Measurements from ENCODE around the gene C1QA. TPM values are rescaled to one million over a fixed set of nuclear protein-coding genes. Genes with fewer than 3 reads are reported as not detected.

The C1QA gene
- total and polyA plus RNA-seq, 7 donors: 15.8 to 36.8 (median 29.9) TPM

- H3K27me3 ChIP-seq (ENCODE audit: insufficient read depth in 3 of 3, low read length in 2 of 3): peaks cover 0 to 71% (median 12%) of the 10 kb centered on the region in 3 donors
- H3K4me1 ChIP-seq: no peaks in the 10 kb centered on the region
- no peak overlapping the region for H3K27ac ChIP-seq
- no peaks in the 10 kb centered on the region for H3K36me3 ChIP-seq (ENCODE audit: insufficient read depth in 1 of 2, low read depth in 1 of 2)
- TF ChIP-seq CTCF (IDR thresholded peaks at IDR 0.05): no peak
- no peaks in the 10 kb centered on the region for H3K9me3 ChIP-seq
- no peak overlapping the region for H3K4me3 ChIP-seq
- intact Hi-C loops (cut with DNase I): no loop called here
- peak in 1 of 2 donors; percentile 38 for DNase-seq
- 73 to 78% (median 77%) methylated on average over 37 to 39 of the region's 39 CpGs for WGBS, 3 donors
- ATAC-seq: no peak
Measured at GRCh38 chr1:22600817-22601605, 35.4 kb upstream of the C1QA start.

DNA sequence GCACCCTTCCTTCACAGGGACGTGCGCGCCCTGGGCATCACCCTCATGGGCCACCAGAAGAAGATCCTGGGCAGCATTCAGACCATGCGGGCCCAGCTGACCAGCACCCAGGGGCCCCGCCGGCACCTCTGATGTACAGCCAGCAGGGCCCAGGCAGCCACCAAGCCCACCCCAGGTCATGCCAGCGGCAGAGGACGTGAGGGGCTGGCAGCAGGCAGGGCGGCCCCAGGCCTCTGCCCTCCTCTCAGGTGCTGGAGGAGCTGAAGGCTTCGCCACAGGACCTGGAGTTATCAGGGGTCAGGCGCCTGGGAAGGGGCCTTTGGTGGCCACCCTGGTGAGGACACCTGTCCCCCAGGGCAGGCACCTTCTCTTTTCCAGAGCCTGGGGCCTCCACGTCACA is 34.8 kb upstream of the C1QA start:
- no peaks in the 10 kb centered on the region for H3K36me3 ChIP-seq (ENCODE audit: insufficient read depth in 1 of 2, low read depth in 1 of 2)
- DNase-seq (peak in 1 of 2 donors; percentile 42), ATAC-seq (no peak)
- H3K4me3 ChIP-seq: no peak overlapping the region
- H3K27me3 ChIP-seq (ENCODE audit: insufficient read depth in 3 of 3, low read length in 2 of 3): peaks cover 0 to 76% (median 13%) of the 10 kb centered on the region in 3 donors
- 84 to 88% (median 87%) methylated on average over 10 to 12 of the region's 12 CpGs for WGBS, 3 donors
- H3K4me1 ChIP-seq: no peaks in the 10 kb centered on the region
- intact Hi-C loops (cut with DNase I): no loop called here
- H3K27ac ChIP-seq: no peak overlapping the region
- TF ChIP-seq CTCF (IDR thresholded peaks at IDR 0.05): no peak
- H3K9me3 ChIP-seq: no peaks in the 10 kb centered on the region

GRCh38 chr1:22602060-22602740 is 34.2 kb upstream of the C1QA start:
- WGBS, 3 donors: 79 to 83% (median 83%) methylated on average over 17 to 18 of the region's 18 CpGs
- intact Hi-C loops (cut with DNase I): no loop called here
- DNase-seq (peak in 1 of 2 donors; percentile 32), ATAC-seq (no peak)
- Histone ChIP-seq H3K4me3 (no peak overlapping the region), H3K27ac (no peak overlapping the region), H3K36me3 (ENCODE audit: insufficient read depth in 1 of 2, low read depth in 1 of 2) (no peaks in the 10 kb centered on the region), H3K9me3 (no peaks in the 10 kb centered on the region), H3K27me3 (ENCODE audit: insufficient read depth in 3 of 3, low read length in 2 of 3) (peaks cover 0 to 76% (median 13%) of the 10 kb centered on the region in 3 donors), H3K4me1 (no peaks in the 10 kb centered on the region)
- TF ChIP-seq CTCF (IDR thresholded peaks at IDR 0.05): no peak

DNA sequence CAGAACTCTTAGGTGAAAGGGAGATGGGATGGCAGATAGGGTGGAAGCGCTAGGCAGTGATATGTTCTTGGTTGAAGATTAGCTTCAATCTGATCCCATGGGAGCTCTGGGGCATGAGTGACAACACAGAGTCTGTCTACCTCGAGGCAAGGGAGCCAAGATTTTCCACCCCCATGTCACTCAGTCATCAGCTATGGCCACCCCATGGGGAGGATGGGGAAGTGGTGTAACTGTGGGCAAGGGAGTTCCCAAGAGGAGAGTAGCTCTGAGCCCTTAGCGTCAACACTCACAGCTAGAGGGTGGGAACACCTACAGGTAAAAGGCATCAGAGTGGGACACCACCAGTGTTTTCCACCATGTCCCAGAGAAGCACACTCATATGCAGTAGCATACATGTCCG is 30.3 kb upstream of the C1QA start:
- no peak for ATAC-seq
- Histone ChIP-seq H3K36me3 (ENCODE audit: insufficient read depth in 1 of 2, low read depth in 1 of 2) (no peaks in the 10 kb centered on the region), H3K27ac (no peak overlapping the region), H3K27me3 (ENCODE audit: insufficient read depth in 3 of 3, low read length in 2 of 3) (peaks cover 0 to 58% (median 11%) of the 10 kb centered on the region in 3 donors), H3K4me3 (no peak overlapping the region), H3K4me1 (no peaks in the 10 kb centered on the region), H3K9me3 (no peaks in the 10 kb centered on the region)
- WGBS, 3 donors: 46 to 53% (median 49%) methylated on average over 4 of the region's 4 CpGs
- DNase-seq: no peak
- TF ChIP-seq CTCF (IDR thresholded peaks at IDR 0.05): no peak
- intact Hi-C loops (cut with DNase I): no loop called here

Measured in psoas muscle (tissue), 8 donors.